Activated CD4-positive, alpha-beta T cell treated with anti-CD3 and anti-CD28 coated beads, Interleukin-2, amount 10 ng/mL, durations not matched to agents 24 days and 14 days (primary cell): Measurements from ENCODE around the gene FAM83E. TPM values are rescaled to one million over a fixed set of nuclear protein-coding genes. Genes with fewer than 3 reads are reported as not detected.

Source experiments
- DNase-seq: peaks from one replicate; pipeline ENCODE4 v3.0.0; 2022
- H3K27ac Mint-ChIP-seq: one replicate; pipeline ENCODE4 v1.8.0; 2022; ENCODE audit warnings: mild to moderate bottlenecking, mixed read lengths
- H3K27me3 Mint-ChIP-seq: one replicate; pipeline ENCODE4 v1.8.0; 2022; ENCODE audit warnings: mixed read lengths
- H3K36me3 Mint-ChIP-seq: one replicate; pipeline ENCODE4 v1.8.0; 2022; ENCODE audit warnings: low read depth, mild to moderate bottlenecking, mixed read lengths
- H3K4me1 Mint-ChIP-seq: one replicate; pipeline ENCODE4 v1.8.0; 2021; ENCODE audit warnings: mixed read lengths
- H3K4me3 Mint-ChIP-seq: one replicate; pipeline ENCODE4 v1.8.0; 2022; ENCODE audit warnings: mild to moderate bottlenecking, moderate library complexity, mixed read lengths
- H3K9me3 Mint-ChIP-seq: one replicate; pipeline ENCODE4 v1.8.0; 2021; ENCODE audit warnings: mixed read lengths
- intact Hi-C: fragments of 100-400 bp; cut with micrococcal nuclease; formaldehyde crosslinking; loops from one replicate; pipeline ENCODE4 v1.15.1; 2023
- total RNA-seq: library from RNA; stranded (reverse); gene quantifications from 2 replicates; pipeline ENCODE4 v1.2.3, GENCODE V29; 2022

FAM83E gene
- total RNA-seq, 1 donor from 2014 or later: 5.1 TPM

GRCh38 chr19:48646722-48647216, 31.9 kb upstream of the FAM83E start:
- DNase-seq: no peak
- H3K9me3 Mint-ChIP-seq: no peaks in the 10 kb centered on the region
- peaks cover 37% of the 10 kb centered on the region for H3K4me1 Mint-ChIP-seq
- H3K4me3 Mint-ChIP-seq: peak overlapping the region; percentile 96
- H3K27me3 Mint-ChIP-seq: peaks cover 2% of the 10 kb centered on the region
- H3K27ac Mint-ChIP-seq: peak overlapping the region; percentile 73
- intact Hi-C loops: loop anchor here (1.0 to 5.0 kb wide), 8 partner anchors 9 to 226 kb away; partner anchors contain the start of genes DBP and PPP1R15A
- H3K36me3 Mint-ChIP-seq: no peaks in the 10 kb centered on the region

- intact Hi-C loops: loop anchor here (1.0 to 5.0 kb wide), 8 partner anchors 9 to 226 kb away; partner anchors contain the start of genes DBP and PPP1R15A
- no peaks in the 10 kb centered on the region for H3K36me3 Mint-ChIP-seq
- H3K4me3 Mint-ChIP-seq: peak within 1 kb of the TSS; percentile 96
- peak within 1 kb of the TSS; percentile 89 for H3K27ac Mint-ChIP-seq
- H3K27me3 Mint-ChIP-seq: peaks cover 2% of the 10 kb centered on the region
- peak; percentile 97 for DNase-seq
- no peaks in the 10 kb centered on the region for H3K9me3 Mint-ChIP-seq
- H3K4me1 Mint-ChIP-seq: peaks cover 37% of the 10 kb centered on the region
These were observed 31.3 kb upstream of the FAM83E start, which contains the start of gene CA11 for GRCh38 chr19:48646001-48646721. TSS of gene CA11 (minus strand) at chr19:48646187. CDS start at chr19:48645632, 555 bp downstream.

GRCh38 chr19:48645620-48646000, 30.7 kb upstream of the FAM83E start:
- peak overlapping the region; percentile 89 for H3K27ac Mint-ChIP-seq
- H3K36me3 Mint-ChIP-seq: no peaks in the 10 kb centered on the region
- peaks cover 34% of the 10 kb centered on the region for H3K4me1 Mint-ChIP-seq

GRCh38 chr19:48644839-48645619, 30.2 kb upstream of the FAM83E start:
- peaks cover 2% of the 10 kb centered on the region for H3K27me3 Mint-ChIP-seq
- no peaks in the 10 kb centered on the region for H3K9me3 Mint-ChIP-seq
- peak; percentile 90 for DNase-seq
- H3K27ac Mint-ChIP-seq: peak overlapping the region; percentile 65
- intact Hi-C loops: loop anchor here (5.0 kb wide), 2 partner anchors 67 to 227 kb away; partner anchors contain the start of gene PPP1R15A
- peak overlapping the region; percentile 96 for H3K4me3 Mint-ChIP-seq
- H3K36me3 Mint-ChIP-seq: no peaks in the 10 kb centered on the region
- H3K4me1 Mint-ChIP-seq: peaks cover 33% of the 10 kb centered on the region

More at GRCh38 chr19:48645620-48646000, 30.7 kb upstream of the FAM83E start:
- peak; percentile 67 for DNase-seq
- Mint-ChIP-seq H3K27me3 (peaks cover 2% of the 10 kb centered on the region), H3K9me3 (no peaks in the 10 kb centered on the region), H3K4me3 (peak overlapping the region; percentile 96)
- intact Hi-C loops: loop anchor here (5.0 kb wide), 2 partner anchors 67 to 227 kb away; partner anchors contain the start of gene PPP1R15A

GRCh38 chr19:48644355-48644754, 29.5 kb upstream of the FAM83E start:
- Mint-ChIP-seq H3K27ac (no peak overlapping the region), H3K27me3 (peaks cover 2% of the 10 kb centered on the region), H3K36me3 (no peaks in the 10 kb centered on the region), H3K4me1 (peaks cover 30% of the 10 kb centered on the region), H3K4me3 (peak overlapping the region; percentile 96), H3K9me3 (no peaks in the 10 kb centered on the region)
- no peak for DNase-seq
- intact Hi-C loops: no loop called here

- DNase-seq: no peak
- Mint-ChIP-seq H3K4me3 (no peak overlapping the region), H3K27me3 (peaks cover 2% of the 10 kb centered on the region), H3K27ac (no peak overlapping the region), H3K4me1 (peaks cover 38% of the 10 kb centered on the region), H3K9me3 (no peaks in the 10 kb centered on the region), H3K36me3 (peaks cover 2% of the 10 kb centered on the region)
- intact Hi-C loops: no loop called here
These were observed 28.0 kb upstream of the FAM83E start for GRCh38 chr19:48642862-48643261.

GRCh38 chr19:48641850-48642249, 27.0 kb upstream of the FAM83E start:
- Mint-ChIP-seq H3K4me3 (no peak overlapping the region), H3K27me3 (peaks cover 2% of the 10 kb centered on the region), H3K9me3 (no peaks in the 10 kb centered on the region), H3K4me1 (peaks cover 40% of the 10 kb centered on the region), H3K36me3 (peaks cover 2% of the 10 kb centered on the region), H3K27ac (no peak overlapping the region)
- DNase-seq: no peak
- intact Hi-C loops: no loop called here

GRCh38 chr19:48639483-48640375, 24.9 kb upstream of the FAM83E start:
- intact Hi-C loops: loop anchor here (5.0 to 10.0 kb wide), 7 partner anchors 307 to 1238 kb away; partner anchors contain the start of genes AKT1S1, ALDH16A1, BCL2L12 and C19orf73
- DNase-seq: peak; percentile 64
- Mint-ChIP-seq H3K27ac (peak overlapping the region; percentile 77), H3K9me3 (no peaks in the 10 kb centered on the region), H3K36me3 (peaks cover 2% of the 10 kb centered on the region), H3K4me3 (no peak overlapping the region), H3K27me3 (peaks cover 2% of the 10 kb centered on the region), H3K4me1 (peaks cover 36% of the 10 kb centered on the region)

GRCh38 chr19:48638831-48639381, 24.0 kb upstream of the FAM83E start:
- Mint-ChIP-seq H3K4me1 (peaks cover 35% of the 10 kb centered on the region), H3K27me3 (peaks cover 2% of the 10 kb centered on the region), H3K9me3 (no peaks in the 10 kb centered on the region), H3K4me3 (peak overlapping the region; percentile 86), H3K27ac (peak overlapping the region; percentile 99), H3K36me3 (peaks cover 2% of the 10 kb centered on the region)
- peak; percentile 72 for DNase-seq
- intact Hi-C loops: loop anchor here (1.0 to 10.0 kb wide), 8 partner anchors 20 to 1238 kb away; partner anchors contain the start of genes AKT1S1, ALDH16A1, BCL2L12 and C19orf73

GRCh38 chr19:48637948-48638830, 23.3 kb upstream of the FAM83E start:
- intact Hi-C loops: loop anchor here (1.0 to 10.0 kb wide), 10 partner anchors 8 to 1239 kb away; partner anchors contain the start of genes AKT1S1, ALDH16A1, BCL2L12 and C19orf73
- no peaks in the 10 kb centered on the region for H3K9me3 Mint-ChIP-seq
- H3K4me3 Mint-ChIP-seq: peak overlapping the region; percentile 86
- H3K27ac Mint-ChIP-seq: peak overlapping the region; percentile 99
- H3K27me3 Mint-ChIP-seq: peaks cover 2% of the 10 kb centered on the region
- H3K36me3 Mint-ChIP-seq: peaks cover 2% of the 10 kb centered on the region
- H3K4me1 Mint-ChIP-seq: peaks cover 35% of the 10 kb centered on the region
- peak; percentile 94 for DNase-seq

- Mint-ChIP-seq H3K4me3 (peak overlapping the region; percentile 86), H3K4me1 (peaks cover 35% of the 10 kb centered on the region), H3K36me3 (peaks cover 2% of the 10 kb centered on the region), H3K27me3 (peaks cover 2% of the 10 kb centered on the region), H3K27ac (peak overlapping the region; percentile 99), H3K9me3 (no peaks in the 10 kb centered on the region)
- peak; percentile 100 for DNase-seq
- intact Hi-C loops: loop anchor here (1.0 to 10.0 kb wide), 9 partner anchors 9 to 1240 kb away; partner anchors contain the start of genes AKT1S1, ALDH16A1, BCL2L12 and C19orf73
These were observed 22.6 kb upstream of the FAM83E start for GRCh38 chr19:48637449-48637947.
